ENCODE measurements around the gene TSPAN18.

- TF ChIP-seq CTCF (conservative IDR thresholded peaks at IDR 0.05; ENCODE audit: low read depth, low read length): no peak
- no peak for TF ChIP-seq MAZ (IDR thresholded peaks at IDR 0.05; ENCODE audit: borderline replicate concordance, low read depth, low read length)
- TF ChIP-seq MXI1 (IDR thresholded peaks at IDR 0.05; ENCODE audit: borderline replicate concordance, low read depth, low read length): no peak
- TF ChIP-seq RFX5 (IDR thresholded peaks at IDR 0.05; ENCODE audit: low read depth, low read length): no peak
- no peak for TF ChIP-seq MAFK (IDR thresholded peaks at IDR 0.05; ENCODE audit: low read depth, low read length)
- no peak for TF ChIP-seq POLR2A (IDR thresholded peaks at IDR 0.05; ENCODE audit: low read depth, low read length)
These were observed 197.0 kb downstream of the TSPAN18 start for GRCh38 chr11:44923806-44924205.

All from IMR-90 (cell line).